ENCODE results near the gene TIAM2. TPM values are rescaled to one million over a fixed set of nuclear protein-coding genes. Genes with fewer than 3 reads are reported as not detected.
A peak's percentile ranks its signal among the peaks of the same experiment; 100 is the strongest.
"Not testable (repeated sequence)": the region's sequence is repeated elsewhere in the genome, so short reads cannot be mapped to it uniquely, and the experiment has no call there.

TIAM2 gene
- total RNA-seq, 1 donor from 2014 or later: 6.2 TPM

DNA sequence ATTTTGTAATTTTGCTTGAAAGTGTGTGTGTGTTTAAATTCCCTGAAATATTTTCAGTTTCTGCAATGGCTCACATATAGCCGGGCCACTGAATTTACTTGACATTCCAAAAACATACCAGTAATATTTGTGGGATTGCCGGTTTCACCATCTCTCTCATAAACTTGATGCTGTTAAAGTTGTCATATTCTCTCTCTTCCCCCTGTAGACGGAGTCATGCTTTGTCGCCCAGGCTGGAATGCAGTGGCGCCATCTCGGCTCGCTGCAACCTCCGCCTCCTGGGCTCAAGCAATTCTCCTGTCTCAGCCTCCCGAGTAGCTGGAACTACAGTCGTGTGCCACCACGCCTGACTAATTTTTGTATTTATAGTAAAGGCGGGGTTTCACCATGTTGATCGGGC, 122.1 kb downstream of the TIAM2 start:
- H3K27me3 ChIP-seq: no peaks in the 10 kb centered on the region
- H3K4me1 ChIP-seq: no peaks in the 10 kb centered on the region
- intact Hi-C loops (cut with DNase I): no loop called here
- no peak overlapping the region for H3K4me3 ChIP-seq
- DNase-seq (no peak), ATAC-seq (no peak)
- H3K36me3 ChIP-seq: no peaks in the 10 kb centered on the region
- H3K27ac ChIP-seq: no peak overlapping the region
- H3K9me3 ChIP-seq: no peaks in the 10 kb centered on the region
- TF ChIP-seq, protein P1, sequence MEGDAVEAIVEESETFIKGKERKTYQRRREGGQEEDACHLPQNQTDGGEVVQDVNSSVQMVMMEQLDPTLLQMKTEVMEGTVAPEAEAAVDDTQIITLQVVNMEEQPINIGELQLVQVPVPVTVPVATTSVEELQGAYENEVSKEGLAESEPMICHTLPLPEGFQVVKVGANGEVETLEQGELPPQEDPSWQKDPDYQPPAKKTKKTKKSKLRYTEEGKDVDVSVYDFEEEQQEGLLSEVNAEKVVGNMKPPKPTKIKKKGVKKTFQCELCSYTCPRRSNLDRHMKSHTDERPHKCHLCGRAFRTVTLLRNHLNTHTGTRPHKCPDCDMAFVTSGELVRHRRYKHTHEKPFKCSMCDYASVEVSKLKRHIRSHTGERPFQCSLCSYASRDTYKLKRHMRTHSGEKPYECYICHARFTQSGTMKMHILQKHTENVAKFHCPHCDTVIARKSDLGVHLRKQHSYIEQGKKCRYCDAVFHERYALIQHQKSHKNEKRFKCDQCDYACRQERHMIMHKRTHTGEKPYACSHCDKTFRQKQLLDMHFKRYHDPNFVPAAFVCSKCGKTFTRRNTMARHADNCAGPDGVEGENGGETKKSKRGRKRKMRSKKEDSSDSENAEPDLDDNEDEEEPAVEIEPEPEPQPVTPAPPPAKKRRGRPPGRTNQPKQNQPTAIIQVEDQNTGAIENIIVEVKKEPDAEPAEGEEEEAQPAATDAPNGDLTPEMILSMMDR (IDR thresholded peaks at IDR 0.05): no peak

GRCh38 chr6:155117785-155118184, 122.7 kb downstream of the TIAM2 start:
- Histone ChIP-seq H3K4me3 (no peak overlapping the region), H3K36me3 (no peaks in the 10 kb centered on the region), H3K4me1 (no peaks in the 10 kb centered on the region), H3K27ac (no peak overlapping the region), H3K9me3 (no peaks in the 10 kb centered on the region), H3K27me3 (no peaks in the 10 kb centered on the region)
- intact Hi-C loops (cut with DNase I): no loop called here
- DNase-seq (no peak), ATAC-seq (no peak)
- TF ChIP-seq, protein P1 (IDR thresholded peaks at IDR 0.05): no peak

DNA sequence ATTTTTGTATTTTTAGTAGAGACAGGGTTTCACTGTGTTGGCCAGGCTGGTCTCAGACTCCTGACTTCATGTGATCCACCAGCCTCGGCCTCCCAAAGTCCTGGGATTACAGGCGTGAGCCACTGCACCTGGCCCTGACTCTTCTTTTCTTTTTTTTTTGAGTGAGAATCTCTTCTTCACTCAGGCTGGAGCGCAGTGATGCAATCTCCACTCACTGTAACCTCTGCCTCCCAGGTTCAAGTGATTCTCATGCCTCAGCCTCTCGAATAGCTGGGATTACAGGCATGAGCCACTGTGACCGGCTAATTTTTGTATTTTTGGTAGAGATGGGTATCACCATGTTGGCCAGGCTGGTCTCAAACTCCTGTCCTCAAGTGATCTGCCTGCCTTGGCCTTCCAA, 124.1 kb downstream of the TIAM2 start:
- DNase-seq; H3K27ac ChIP-seq; H3K36me3 ChIP-seq; H3K27me3 ChIP-seq; H3K9me3 ChIP-seq; intact Hi-C loops (cut with DNase I); H3K4me1 ChIP-seq; H3K4me3 ChIP-seq; ATAC-seq: not testable (repeated sequence)

DNA sequence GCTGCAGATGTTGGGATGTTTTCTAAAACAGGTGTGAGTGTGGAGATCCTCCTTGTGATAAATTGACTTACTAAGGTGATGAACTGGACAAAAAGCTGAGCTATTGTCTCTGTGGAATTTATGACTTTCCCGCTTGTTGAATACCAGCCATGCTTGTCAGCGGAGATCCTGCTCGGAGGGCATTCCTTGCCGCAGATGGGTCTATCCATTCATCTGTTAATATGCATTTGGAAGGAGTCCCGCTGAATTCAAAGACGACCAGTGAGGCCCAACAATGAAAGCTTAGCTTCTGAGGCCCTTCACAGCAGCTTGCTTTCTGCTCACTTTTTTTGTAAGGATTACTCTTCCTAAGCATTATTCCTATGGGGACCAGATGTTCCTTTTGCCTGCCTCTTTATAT, 124.9 kb downstream of the TIAM2 start:
- intact Hi-C loops (cut with DNase I): no loop called here
- Histone ChIP-seq H3K27me3 (no peaks in the 10 kb centered on the region), H3K4me3 (no peak overlapping the region), H3K9me3 (no peaks in the 10 kb centered on the region), H3K27ac (no peak overlapping the region), H3K4me1 (no peaks in the 10 kb centered on the region), H3K36me3 (no peaks in the 10 kb centered on the region)
- TF ChIP-seq, protein P1 (IDR thresholded peaks at IDR 0.05): no peak
- ATAC-seq (no peak), DNase-seq (no peak)

DNA sequence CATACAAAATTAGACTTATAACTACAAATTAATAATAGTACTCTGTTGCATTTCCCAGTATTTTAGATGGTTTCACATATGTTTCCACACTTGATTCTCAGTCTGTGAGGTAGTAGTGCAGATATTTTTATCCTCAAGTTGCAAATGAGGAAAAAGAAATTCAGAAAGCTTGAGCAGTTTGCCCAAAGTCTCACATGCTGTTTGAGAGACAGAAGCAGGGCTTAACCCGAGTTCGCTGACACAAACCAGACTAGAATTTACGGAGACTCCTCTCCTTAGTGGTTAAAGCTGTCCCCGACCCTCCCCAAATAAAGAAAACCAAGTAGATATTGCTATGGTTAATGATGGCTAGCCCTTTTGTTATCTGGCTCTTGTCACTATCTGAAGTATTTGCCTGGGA, 126.2 kb downstream of the TIAM2 start:
- H3K9me3 ChIP-seq: no peaks in the 10 kb centered on the region
- TF ChIP-seq, protein P1 (IDR thresholded peaks at IDR 0.05): no peak
- H3K36me3 ChIP-seq: no peaks in the 10 kb centered on the region
- H3K4me3 ChIP-seq: no peak overlapping the region
- DNase-seq (no peak), ATAC-seq (no peak)
- no peak overlapping the region for H3K27ac ChIP-seq
- intact Hi-C loops (cut with DNase I): no loop called here
- no peaks in the 10 kb centered on the region for H3K4me1 ChIP-seq
- H3K27me3 ChIP-seq: no peaks in the 10 kb centered on the region

GRCh38 chr6:155121699-155122098, 126.6 kb downstream of the TIAM2 start:
- intact Hi-C loops (cut with DNase I): no loop called here

More at GRCh38 chr6:155121699-155122098, 126.6 kb downstream of the TIAM2 start:
- DNase-seq (no peak), ATAC-seq (peak; percentile 12)
- TF ChIP-seq, protein P1 (IDR thresholded peaks at IDR 0.05): no peak
- no peaks in the 10 kb centered on the region for H3K4me1 ChIP-seq
- H3K4me3 ChIP-seq: no peak overlapping the region
- no peak overlapping the region for H3K27ac ChIP-seq
- H3K9me3 ChIP-seq: no peaks in the 10 kb centered on the region
- H3K27me3 ChIP-seq: no peaks in the 10 kb centered on the region
- no peaks in the 10 kb centered on the region for H3K36me3 ChIP-seq
